Breast epithelium (tissue), 3 donors: ENCODE measurements around the gene ERCC6.

Source experiments
- POLR2A ChIP-seq: fragments of 450-650 bp; IDR thresholded peaks from one replicate; pipeline ENCODE4 v1.6.1; 2016; ENCODE audit warnings: antibody characterized with exemption, mild to moderate bottlenecking, moderate library complexity
- POLR2AphosphoS5 ChIP-seq, 3 donors: sonication (generic); formaldehyde crosslinking; IDR thresholded peaks; one replicate each; pipeline ENCODE4 v1.6.1; 2017; ENCODE audit warnings: antibody characterized with exemption in 3 of 3
- TF ChIP-seq, protein P1 (sequence below), 3 donors: fragments of 450-650 bp; IDR thresholded peaks; one replicate each; pipeline ENCODE4 v1.5.1; 2016 to 2017; ENCODE audit warnings: antibody characterized with exemption in 3 of 3, mild to moderate bottlenecking in 3 of 3, moderate library complexity in 3 of 3

DNA sequence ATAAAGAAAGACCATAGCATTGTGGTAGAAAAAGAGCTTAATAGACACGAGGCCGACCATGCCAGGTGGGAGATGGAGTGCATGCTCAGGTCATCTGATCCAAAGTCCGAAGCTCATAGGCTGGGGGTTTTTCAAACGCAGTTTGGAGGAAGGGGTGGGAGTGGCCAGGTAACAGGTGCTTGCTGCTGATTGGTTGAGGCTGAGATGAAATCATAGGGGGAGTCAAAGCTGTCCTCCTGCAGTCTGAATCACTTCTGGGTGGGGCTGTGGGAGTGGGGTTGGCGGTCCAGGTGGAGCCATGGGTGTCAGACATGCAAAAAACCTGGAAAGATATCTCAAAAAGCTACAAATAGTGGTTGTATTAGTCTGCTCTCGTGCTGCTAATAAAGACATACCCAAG, 2.8 kb upstream of the ERCC6 start:
- TF ChIP-seq POLR2A (no peak), POLR2AphosphoS5 (IDR thresholded peaks at IDR 0.05) (no peak)
- TF ChIP-seq, protein P1, sequence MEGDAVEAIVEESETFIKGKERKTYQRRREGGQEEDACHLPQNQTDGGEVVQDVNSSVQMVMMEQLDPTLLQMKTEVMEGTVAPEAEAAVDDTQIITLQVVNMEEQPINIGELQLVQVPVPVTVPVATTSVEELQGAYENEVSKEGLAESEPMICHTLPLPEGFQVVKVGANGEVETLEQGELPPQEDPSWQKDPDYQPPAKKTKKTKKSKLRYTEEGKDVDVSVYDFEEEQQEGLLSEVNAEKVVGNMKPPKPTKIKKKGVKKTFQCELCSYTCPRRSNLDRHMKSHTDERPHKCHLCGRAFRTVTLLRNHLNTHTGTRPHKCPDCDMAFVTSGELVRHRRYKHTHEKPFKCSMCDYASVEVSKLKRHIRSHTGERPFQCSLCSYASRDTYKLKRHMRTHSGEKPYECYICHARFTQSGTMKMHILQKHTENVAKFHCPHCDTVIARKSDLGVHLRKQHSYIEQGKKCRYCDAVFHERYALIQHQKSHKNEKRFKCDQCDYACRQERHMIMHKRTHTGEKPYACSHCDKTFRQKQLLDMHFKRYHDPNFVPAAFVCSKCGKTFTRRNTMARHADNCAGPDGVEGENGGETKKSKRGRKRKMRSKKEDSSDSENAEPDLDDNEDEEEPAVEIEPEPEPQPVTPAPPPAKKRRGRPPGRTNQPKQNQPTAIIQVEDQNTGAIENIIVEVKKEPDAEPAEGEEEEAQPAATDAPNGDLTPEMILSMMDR (IDR thresholded peaks at IDR 0.05), result no peak
